SU-DHL-6 (cell line): Measurements from ENCODE around the gene UCP2.

Experiments used
- CTCF ChIP-seq: fragments of 200-600 bp; sonication (generic); IDR thresholded peaks from one replicate; pipeline ENCODE4 v1.5.1; 2017; ENCODE audit warnings: antibody characterized with exemption, mild to moderate bottlenecking, low read length, moderate library complexity; ENCODE audit not compliant: insufficient read depth, poor library complexity, severe bottlenecking
- EZH2phosphoT487 ChIP-seq: fragments of 200-600 bp; sonication (generic), shearing (Covaris generic); conservative IDR thresholded peaks from 2 replicates; pipeline ENCODE4 v1.6.1; 2018; ENCODE audit warnings: mild to moderate bottlenecking, antibody characterized with exemption, low read length, moderate library complexity, mixed read lengths

DNA sequence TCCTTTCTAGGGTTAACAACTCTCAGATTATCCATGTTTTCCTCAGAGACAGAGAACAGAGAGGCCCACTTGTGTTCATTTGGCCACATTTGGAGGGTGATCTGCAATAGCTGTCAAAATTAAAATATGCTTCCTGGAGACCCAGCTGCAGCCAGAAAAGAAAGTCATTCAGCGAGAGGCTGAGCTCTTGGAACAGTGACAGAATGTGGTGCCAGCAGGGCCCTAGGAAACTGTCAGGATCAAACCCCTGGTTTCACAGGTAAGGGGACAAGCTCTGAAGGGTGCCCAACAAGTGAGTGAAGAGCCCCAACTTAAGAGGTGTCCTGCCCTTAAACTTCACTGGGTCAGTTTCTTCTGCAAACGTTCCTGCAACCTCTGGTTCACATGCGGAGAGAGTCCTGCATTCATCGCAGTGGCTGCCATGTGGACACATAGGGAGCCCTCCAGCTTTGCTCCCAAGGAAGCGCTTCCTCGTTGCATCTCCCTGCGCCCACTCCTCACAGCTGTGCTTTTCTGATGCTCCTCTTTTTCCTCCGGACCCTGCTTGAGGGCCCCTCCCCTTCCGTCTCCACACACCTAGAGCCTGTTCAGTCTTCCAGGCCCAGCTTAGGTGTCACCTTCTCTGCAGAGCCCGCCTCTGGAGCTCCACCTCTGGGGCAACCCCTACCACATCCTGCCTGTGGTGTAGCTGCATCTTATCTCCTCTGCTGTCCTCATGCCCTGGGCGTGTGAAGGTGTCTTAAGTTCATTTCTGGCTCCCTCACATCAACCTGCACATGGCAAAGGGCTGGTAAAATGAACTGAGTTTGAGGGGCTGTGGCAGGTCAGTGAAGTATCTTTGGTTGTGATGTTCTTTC lies 22.3 kb upstream of the UCP2 start:
- TF ChIP-seq CTCF (no peak), EZH2phosphoT487 (no peak)
